Measurements from ENCODE around the gene IL24.

DNA sequence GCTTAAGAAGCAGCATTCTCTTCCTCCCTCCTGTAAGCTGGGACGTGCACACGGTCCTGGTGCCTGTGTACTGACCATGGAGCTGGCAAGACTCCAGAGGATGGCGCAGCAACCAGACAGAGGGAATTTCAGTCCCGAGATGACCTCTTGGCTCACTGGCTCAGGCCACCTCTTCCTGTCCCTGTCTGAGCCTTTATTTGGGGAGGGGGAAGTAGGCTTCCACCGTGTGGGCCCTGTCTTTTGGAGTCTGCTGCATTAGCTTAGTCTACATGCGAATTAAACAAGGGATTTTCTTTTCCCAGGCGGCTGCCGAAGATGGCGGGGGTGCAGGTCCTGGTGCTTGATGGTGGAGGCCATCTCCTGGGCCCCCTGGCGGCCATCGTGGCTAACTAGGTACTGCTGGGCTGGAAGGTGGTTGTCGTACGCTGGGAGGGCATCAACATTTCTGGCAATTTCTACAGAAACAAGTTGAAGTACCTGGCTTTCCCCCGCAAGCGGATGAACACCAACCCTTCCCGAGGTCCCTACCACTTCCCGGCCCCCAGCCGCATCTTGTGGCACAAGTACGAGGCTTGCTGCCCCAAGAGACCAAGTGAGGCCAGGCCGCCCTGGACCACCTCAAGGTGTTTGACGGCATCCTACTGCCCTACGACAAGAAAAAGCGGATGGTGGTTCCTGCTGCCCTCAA is 10.2 kb downstream of the IL24 start:
- TF ChIP-seq, protein P1, sequence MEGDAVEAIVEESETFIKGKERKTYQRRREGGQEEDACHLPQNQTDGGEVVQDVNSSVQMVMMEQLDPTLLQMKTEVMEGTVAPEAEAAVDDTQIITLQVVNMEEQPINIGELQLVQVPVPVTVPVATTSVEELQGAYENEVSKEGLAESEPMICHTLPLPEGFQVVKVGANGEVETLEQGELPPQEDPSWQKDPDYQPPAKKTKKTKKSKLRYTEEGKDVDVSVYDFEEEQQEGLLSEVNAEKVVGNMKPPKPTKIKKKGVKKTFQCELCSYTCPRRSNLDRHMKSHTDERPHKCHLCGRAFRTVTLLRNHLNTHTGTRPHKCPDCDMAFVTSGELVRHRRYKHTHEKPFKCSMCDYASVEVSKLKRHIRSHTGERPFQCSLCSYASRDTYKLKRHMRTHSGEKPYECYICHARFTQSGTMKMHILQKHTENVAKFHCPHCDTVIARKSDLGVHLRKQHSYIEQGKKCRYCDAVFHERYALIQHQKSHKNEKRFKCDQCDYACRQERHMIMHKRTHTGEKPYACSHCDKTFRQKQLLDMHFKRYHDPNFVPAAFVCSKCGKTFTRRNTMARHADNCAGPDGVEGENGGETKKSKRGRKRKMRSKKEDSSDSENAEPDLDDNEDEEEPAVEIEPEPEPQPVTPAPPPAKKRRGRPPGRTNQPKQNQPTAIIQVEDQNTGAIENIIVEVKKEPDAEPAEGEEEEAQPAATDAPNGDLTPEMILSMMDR (IDR thresholded peaks at IDR 0.05; ENCODE audit: borderline replicate concordance, extremely low read depth, low read length, poor library complexity, severe bottlenecking), result no peak
- TF ChIP-seq EZH2 (IDR thresholded peaks at IDR 0.05; ENCODE audit: borderline replicate concordance, low read depth, low read length, severe bottlenecking), result no peak
